PC-9 (cell line): ENCODE measurements around the gene ITGAX.

ENCODE experiments used
- CTCF ChIP-seq: fragments of 200-600 bp; sonication (generic); conservative IDR thresholded peaks from 2 replicates; pipeline ENCODE4 v1.6.1; 2017; ENCODE audit warnings: mixed run types, antibody characterized with exemption, mild to moderate bottlenecking, moderate library complexity
- EZH2 ChIP-seq: fragments of 200-600 bp; sonication (generic); IDR thresholded peaks from 2 replicates; pipeline ENCODE4 v1.8.0; 2017; ENCODE audit warnings: antibody characterized with exemption, low read depth

- TF ChIP-seq CTCF: no peak
- TF ChIP-seq EZH2: no peak
Measured at GRCh38 chr16:31428638-31429247, 73.8 kb downstream of the ITGAX start.
